ENCODE measurements around the gene UHRF1.

UHRF1 gene

DNA sequence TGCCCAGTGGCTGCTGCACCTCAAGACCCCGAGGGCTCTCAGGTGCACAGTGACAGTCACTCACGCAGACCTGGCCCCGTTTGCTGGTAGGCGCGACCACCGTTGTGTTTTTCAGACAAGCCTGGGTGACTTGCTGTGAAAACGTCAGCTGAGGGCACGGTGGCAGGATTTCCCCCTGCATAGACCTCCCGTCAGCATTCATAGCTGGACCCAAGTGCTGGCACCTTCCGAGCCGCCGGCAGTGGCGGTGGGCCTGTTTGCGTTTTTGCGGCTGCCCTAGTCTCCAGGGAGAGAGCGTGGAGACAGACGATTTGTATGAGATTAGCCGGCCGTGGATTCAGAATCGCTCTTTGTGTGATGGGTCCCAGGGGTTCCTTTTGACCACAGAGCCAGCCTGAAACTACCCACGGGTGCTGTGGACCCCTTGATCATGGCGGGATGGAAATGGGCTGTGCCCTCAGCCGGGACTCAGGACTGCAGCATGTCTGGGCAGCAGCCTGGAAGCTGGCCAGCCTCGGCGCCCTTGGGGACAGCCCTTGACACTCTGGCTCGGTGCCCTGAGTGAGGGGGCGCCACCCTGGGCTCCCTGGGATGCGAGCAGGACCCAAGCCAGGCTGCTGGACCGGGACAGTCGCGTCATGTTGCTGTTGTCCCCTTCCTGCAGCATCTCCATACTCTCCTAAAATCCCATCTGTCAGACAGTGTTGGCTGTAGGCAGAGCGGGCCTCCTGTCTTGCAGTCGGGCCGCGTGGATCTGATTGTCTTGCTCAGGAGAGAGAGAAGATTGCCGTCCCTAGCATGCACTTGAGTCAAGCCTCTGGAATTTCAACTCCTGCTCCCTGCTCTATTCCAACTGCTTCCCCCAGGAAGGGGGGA is 68.2 kb downstream of the UHRF1 start:
- Histone ChIP-seq H3K4me3 (ENCODE audit: insufficient read length, low read depth) (no peak overlapping the region), H3K9ac (ENCODE audit: insufficient read length, low read depth) (peak overlapping the region; percentile 46), H3K9me3 (ENCODE audit: insufficient read depth, low read length) (no peaks in the 10 kb centered on the region), H3K36me3 (ENCODE audit: insufficient read depth, insufficient read length, low read length) (peaks cover 15% of the 10 kb centered on the region), H3K4me1 (ENCODE audit: insufficient read depth, insufficient read length) (peaks cover 43% of the 10 kb centered on the region), H3K27me3 (ENCODE audit: insufficient read depth, insufficient read length) (no peaks in the 10 kb centered on the region)
- TF ChIP-seq SUZ12 (IDR thresholded peaks at IDR 0.05; ENCODE audit: extremely low read depth, insufficient read depth, insufficient read length) (no peak), YY1 (IDR thresholded peaks at IDR 0.05; ENCODE audit: insufficient read depth, insufficient read length) (no peak), ZNF274 (IDR thresholded peaks at IDR 0.05; ENCODE audit: low read depth, low read length) (no peak)
- peak; percentile 35 for DNase-seq (ENCODE audit: low read depth, low spot score)

DNA sequence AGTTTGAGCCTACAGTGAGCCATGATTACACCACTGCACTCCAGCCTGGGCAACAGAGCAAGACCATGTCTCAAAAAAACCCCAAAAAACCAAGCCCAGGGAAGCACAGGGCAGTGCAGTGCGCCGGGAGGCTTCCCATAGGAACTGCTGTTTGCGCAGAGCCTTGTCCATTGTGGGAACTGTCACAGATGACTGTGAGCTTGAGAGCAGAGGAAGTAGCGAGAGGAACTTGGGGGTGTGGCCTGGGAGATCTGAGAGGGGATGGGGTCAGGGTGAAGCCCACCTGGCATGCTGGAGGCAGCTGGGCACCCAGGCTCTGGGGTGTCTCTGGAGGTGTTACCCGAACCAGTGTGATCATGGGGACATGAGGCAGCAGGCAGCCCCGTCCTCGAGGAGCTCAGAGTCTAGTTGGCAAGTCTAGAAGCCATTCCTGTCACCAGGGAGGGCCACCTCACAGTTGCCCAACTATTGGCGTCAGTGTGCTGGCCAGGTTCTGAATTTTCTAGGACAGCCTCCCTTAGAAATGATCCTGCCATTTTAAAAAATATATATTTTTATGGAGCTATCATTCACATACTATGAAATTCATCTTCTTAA is 70.0 kb downstream of the UHRF1 start:
- DNase-seq (ENCODE audit: low read depth, low spot score) = no peak
- H3K27me3 ChIP-seq (ENCODE audit: insufficient read depth, insufficient read length) = no peaks in the 10 kb centered on the region
- no peak overlapping the region for H3K4me3 ChIP-seq (ENCODE audit: insufficient read length, low read depth)
- TF ChIP-seq SUZ12 (IDR thresholded peaks at IDR 0.05; ENCODE audit: extremely low read depth, insufficient read depth, insufficient read length) = no peak
- H3K36me3 ChIP-seq (ENCODE audit: insufficient read depth, insufficient read length, low read length) = peaks cover 22% of the 10 kb centered on the region
- H3K9me3 ChIP-seq (ENCODE audit: insufficient read depth, low read length) = no peaks in the 10 kb centered on the region
- H3K9ac ChIP-seq (ENCODE audit: insufficient read length, low read depth) = no peak overlapping the region
- peaks cover 49% of the 10 kb centered on the region for H3K4me1 ChIP-seq (ENCODE audit: insufficient read depth, insufficient read length)

DNA sequence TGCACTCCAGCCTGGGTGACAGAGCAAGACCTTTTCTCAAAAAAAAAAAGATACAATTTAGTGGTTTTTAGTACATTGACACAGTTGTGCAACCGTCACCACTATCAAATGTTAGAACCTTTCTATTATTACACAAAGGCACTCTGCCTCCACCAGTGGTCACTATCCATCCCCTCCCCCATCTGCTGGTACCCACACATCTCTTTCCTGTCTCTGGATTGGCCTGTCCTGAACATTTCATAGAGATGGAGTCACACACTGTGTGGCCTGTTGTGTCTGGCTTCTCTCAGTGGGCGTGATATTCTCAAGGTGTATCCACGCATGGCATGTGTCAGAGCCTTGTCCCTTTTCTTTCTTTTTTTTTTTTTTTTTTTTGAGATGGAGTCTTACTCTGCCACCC is 70.8 kb downstream of the UHRF1 start:
- DNase-seq (ENCODE audit: low read depth, low spot score) = no peak
- peaks cover 22% of the 10 kb centered on the region for H3K36me3 ChIP-seq (ENCODE audit: insufficient read depth, insufficient read length, low read length)
- H3K9me3 ChIP-seq (ENCODE audit: insufficient read depth, low read length) = no peaks in the 10 kb centered on the region
- H3K9ac ChIP-seq (ENCODE audit: insufficient read length, low read depth) = no peak overlapping the region
- peaks cover 45% of the 10 kb centered on the region for H3K4me1 ChIP-seq (ENCODE audit: insufficient read depth, insufficient read length)
- no peak for TF ChIP-seq ZNF274 (IDR thresholded peaks at IDR 0.05; ENCODE audit: low read depth, low read length)
- TF ChIP-seq SUZ12 (IDR thresholded peaks at IDR 0.05; ENCODE audit: extremely low read depth, insufficient read depth, insufficient read length) = no peak
- TF ChIP-seq YY1 (IDR thresholded peaks at IDR 0.05; ENCODE audit: insufficient read depth, insufficient read length) = no peak
- no peaks in the 10 kb centered on the region for H3K27me3 ChIP-seq (ENCODE audit: insufficient read depth, insufficient read length)
- no peak overlapping the region for H3K4me3 ChIP-seq (ENCODE audit: insufficient read length, low read depth)

DNA sequence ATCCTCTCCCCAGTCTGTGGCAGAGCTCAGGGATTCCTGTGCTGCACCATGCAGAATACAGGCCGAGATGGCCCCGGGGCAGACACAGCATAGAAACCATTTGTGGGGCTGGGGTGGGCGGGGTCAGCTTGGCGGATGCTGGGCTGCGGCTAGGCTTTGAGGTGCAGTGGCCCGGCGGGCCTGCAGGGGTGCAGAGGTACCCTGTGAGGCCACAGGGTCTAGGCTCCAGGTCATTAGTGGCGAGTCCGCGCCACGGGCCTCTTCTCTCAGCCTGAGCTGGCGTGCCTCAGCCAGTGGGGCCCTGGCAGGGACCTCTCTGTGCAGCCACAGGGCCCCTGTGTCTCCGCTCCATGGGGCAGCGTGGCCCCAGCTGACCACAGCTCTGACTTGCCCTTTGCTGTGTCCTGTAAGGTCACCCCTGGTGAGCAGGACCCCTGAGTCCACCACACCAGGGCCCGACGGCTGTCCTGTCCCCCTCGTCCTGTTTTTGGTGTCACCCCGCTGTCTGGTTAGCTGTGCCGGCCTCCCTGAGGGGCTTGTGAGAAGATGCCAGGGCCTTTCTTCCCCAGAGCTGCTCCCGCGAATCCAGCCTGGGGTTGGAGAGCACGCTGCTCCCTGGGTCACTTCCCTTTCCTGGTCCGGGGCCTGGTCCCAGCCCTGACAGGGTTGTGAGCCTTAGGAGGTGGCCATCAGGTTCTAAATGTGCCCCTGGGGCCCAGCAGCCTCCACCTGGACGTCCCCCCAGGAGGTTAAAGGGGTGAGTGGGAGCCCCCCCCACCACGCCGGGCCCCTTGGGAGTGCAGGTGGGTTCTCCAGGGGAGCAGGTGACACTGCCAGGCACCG is 71.8 kb downstream of the UHRF1 start:
- peak overlapping the region; percentile 16 for H3K9ac ChIP-seq (ENCODE audit: insufficient read length, low read depth)
- peaks cover 24% of the 10 kb centered on the region for H3K36me3 ChIP-seq (ENCODE audit: insufficient read depth, insufficient read length, low read length)
- H3K4me3 ChIP-seq (ENCODE audit: insufficient read length, low read depth) = no peak overlapping the region
- DNase-seq (ENCODE audit: low read depth, low spot score) = peak; percentile 40
- no peaks in the 10 kb centered on the region for H3K27me3 ChIP-seq (ENCODE audit: insufficient read depth, insufficient read length)
- H3K9me3 ChIP-seq (ENCODE audit: insufficient read depth, low read length) = no peaks in the 10 kb centered on the region
- peaks cover 49% of the 10 kb centered on the region for H3K4me1 ChIP-seq (ENCODE audit: insufficient read depth, insufficient read length)
- TF ChIP-seq SUZ12 (IDR thresholded peaks at IDR 0.05; ENCODE audit: extremely low read depth, insufficient read depth, insufficient read length) (no peak), YY1 (IDR thresholded peaks at IDR 0.05; ENCODE audit: insufficient read depth, insufficient read length) (no peak), ZNF274 (IDR thresholded peaks at IDR 0.05; ENCODE audit: low read depth, low read length) (no peak)

DNA sequence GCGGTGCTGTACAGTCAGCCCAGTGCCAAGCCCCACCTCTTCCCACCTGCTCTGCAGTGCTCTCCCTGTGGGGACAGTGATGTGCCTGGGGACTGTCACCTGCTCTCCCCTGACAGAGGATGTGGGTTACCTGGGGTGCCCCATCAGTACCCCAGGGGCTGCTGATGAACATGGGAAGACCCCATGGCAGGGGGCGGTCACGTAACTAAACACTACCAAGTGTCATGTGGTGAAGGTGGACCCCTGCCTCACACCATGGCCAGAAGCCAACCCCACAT is 72.3 kb downstream of the UHRF1 start:
- no peak overlapping the region for H3K9ac ChIP-seq (ENCODE audit: insufficient read length, low read depth)
- TF ChIP-seq YY1 (IDR thresholded peaks at IDR 0.05; ENCODE audit: insufficient read depth, insufficient read length) (no peak), SUZ12 (IDR thresholded peaks at IDR 0.05; ENCODE audit: extremely low read depth, insufficient read depth, insufficient read length) (no peak), ZNF274 (IDR thresholded peaks at IDR 0.05; ENCODE audit: low read depth, low read length) (no peak)
- H3K4me1 ChIP-seq (ENCODE audit: insufficient read depth, insufficient read length) = peaks cover 51% of the 10 kb centered on the region
- DNase-seq (ENCODE audit: low read depth, low spot score) = no peak
- peaks cover 27% of the 10 kb centered on the region for H3K36me3 ChIP-seq (ENCODE audit: insufficient read depth, insufficient read length, low read length)
- no peaks in the 10 kb centered on the region for H3K9me3 ChIP-seq (ENCODE audit: insufficient read depth, low read length)
- H3K4me3 ChIP-seq (ENCODE audit: insufficient read length, low read depth) = no peak overlapping the region
- H3K27me3 ChIP-seq (ENCODE audit: insufficient read depth, insufficient read length) = no peaks in the 10 kb centered on the region

DNA sequence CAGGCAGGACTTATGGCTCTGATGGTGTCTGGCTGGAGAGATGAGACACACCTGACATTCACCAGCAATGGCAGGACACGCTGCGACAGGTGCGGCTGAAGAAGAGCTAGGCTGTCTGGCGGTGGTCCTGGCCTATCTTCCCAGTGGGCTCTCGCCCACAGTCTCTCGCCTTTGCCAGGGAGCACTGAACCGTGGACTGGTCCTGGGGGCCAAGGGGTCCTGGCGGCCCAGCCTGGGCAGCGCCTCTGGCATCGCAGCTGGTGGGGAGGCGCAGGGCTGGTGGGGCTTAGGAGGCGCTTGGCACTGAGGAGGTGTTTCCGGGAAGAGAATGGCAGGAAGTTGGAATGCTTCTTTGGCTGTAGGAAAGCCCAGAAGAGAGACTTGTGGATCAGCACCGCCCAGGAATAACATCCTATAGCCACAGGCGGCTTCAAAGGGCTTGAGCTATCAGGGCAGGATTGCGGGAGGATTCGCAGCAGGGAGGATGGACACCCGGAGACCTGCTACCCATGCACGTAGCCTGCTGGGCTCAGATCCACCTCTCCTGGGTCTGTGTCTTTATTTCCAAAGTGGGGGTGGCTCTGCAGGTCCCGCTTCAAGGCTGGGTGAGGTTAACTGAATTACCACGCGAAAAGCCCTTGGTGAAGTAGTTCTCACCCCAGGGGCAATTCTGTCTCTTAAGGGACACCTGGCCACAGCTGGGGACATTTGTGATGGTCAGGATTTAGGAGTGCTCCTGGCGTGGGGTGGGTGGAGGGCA is 74.2 kb downstream of the UHRF1 start:
- DNase-seq (ENCODE audit: low read depth, low spot score) = no peak
- Histone ChIP-seq H3K27me3 (ENCODE audit: insufficient read depth, insufficient read length) (no peaks in the 10 kb centered on the region), H3K4me3 (ENCODE audit: insufficient read length, low read depth) (no peak overlapping the region), H3K36me3 (ENCODE audit: insufficient read depth, insufficient read length, low read length) (peaks cover 20% of the 10 kb centered on the region), H3K4me1 (ENCODE audit: insufficient read depth, insufficient read length) (peaks cover 47% of the 10 kb centered on the region), H3K9ac (ENCODE audit: insufficient read length, low read depth) (no peak overlapping the region), H3K9me3 (ENCODE audit: insufficient read depth, low read length) (no peaks in the 10 kb centered on the region)
- TF ChIP-seq ZNF274 (IDR thresholded peaks at IDR 0.05; ENCODE audit: low read depth, low read length) (no peak), YY1 (IDR thresholded peaks at IDR 0.05; ENCODE audit: insufficient read depth, insufficient read length) (no peak), SUZ12 (IDR thresholded peaks at IDR 0.05; ENCODE audit: extremely low read depth, insufficient read depth, insufficient read length) (no peak)
